HG03175 (cell line): ENCODE data around the gene AGPAT4.

ENCODE experiments used
- ATAC-seq: cut with Tn5 transposase; IDR thresholded peaks from one replicate; pipeline ENCODE4 v1.9.1; 2021; ENCODE audit warnings: mild to moderate bottlenecking, moderate library complexity; ENCODE audit not compliant: unreplicated experiment

The AGPAT4 gene

GRCh38 chr6:161080263-161080970 is 193.4 kb downstream of the AGPAT4 start:
- ATAC-seq = no peak
